GM23338 (cell line): ENCODE results near the gene GOT2. TPM values are rescaled to one million over a fixed set of nuclear protein-coding genes. Genes with fewer than 3 reads are reported as not detected.

Source experiments
- ATAC-seq: fragments of 200-7000 bp; cut with Tn5 transposase; 3 replicates; pipeline ENCODE4 v1.9.1; 2020
- DNase-seq: peaks from one replicate; pipeline ENCODE4 v3.0.0-alpha.2; 2015; ENCODE audit warnings: low spot score
- H2AFZ ChIP-seq: fragments of 200-600 bp; sonication (generic); 2 replicates; pipeline ENCODE4 v1.8.0; 2016; ENCODE audit warnings: antibody characterized with exemption, mild to moderate bottlenecking, moderate library complexity
- H3F3A ChIP-seq: fragments of 200-600 bp; sonication (generic); replicated peaks from 2 replicates; pipeline ENCODE4 v1.8.0; 2017; ENCODE audit warnings: antibody characterized with exemption, mixed run types, low read depth
- H3K27ac ChIP-seq: fragments of 200-600 bp; sonication (generic); 2 replicates; pipeline ENCODE4 v1.6.1; 2016; ENCODE audit warnings: low read depth
- H3K27me3 ChIP-seq: fragments of 200-600 bp; sonication (generic); 2 replicates; pipeline ENCODE4 v1.8.0; 2016; ENCODE audit warnings: mild to moderate bottlenecking, mixed run types, moderate library complexity; ENCODE audit not compliant: insufficient read depth
- H3K36me3 ChIP-seq: fragments of 200-600 bp; sonication (generic); 2 replicates; pipeline ENCODE4 v1.8.0; 2016; ENCODE audit warnings: mild to moderate bottlenecking; ENCODE audit not compliant: insufficient read depth
- H3K4me1 ChIP-seq: fragments of 200-600 bp; sonication (generic); 2 replicates; pipeline ENCODE4 v1.8.0; 2016; ENCODE audit warnings: mild to moderate bottlenecking, moderate library complexity; ENCODE audit not compliant: insufficient read depth
- H3K4me2 ChIP-seq: fragments of 200-600 bp; sonication (generic); 2 replicates; pipeline ENCODE4 v1.7.1; 2017; ENCODE audit warnings: mixed run types
- H3K4me3 ChIP-seq: fragments of 200-600 bp; sonication (generic); 2 replicates; pipeline ENCODE4 v1.6.1; 2016; ENCODE audit warnings: mixed run types
- H3K79me2 ChIP-seq: fragments of 200-600 bp; sonication (generic); replicated peaks from 2 replicates; pipeline ENCODE4 v1.8.0; 2017; ENCODE audit warnings: mild to moderate bottlenecking; ENCODE audit not compliant: insufficient read depth
- H3K9me2 ChIP-seq: fragments of 200-600 bp; sonication (generic); 2 replicates; pipeline ENCODE4 v1.8.0; 2017; ENCODE audit not compliant: insufficient read depth
- H4K20me1 ChIP-seq: fragments of 200-600 bp; sonication (generic); replicated peaks from 2 replicates; pipeline ENCODE4 v1.8.0; 2017; ENCODE audit warnings: mild to moderate bottlenecking; ENCODE audit not compliant: insufficient read depth
- H3K27ac Mint-ChIP-seq: 2 replicates; pipeline ENCODE4 v1.8.0; 2020; ENCODE audit warnings: inconsistent platforms, mild to moderate bottlenecking, moderate library complexity, mixed read lengths
- H3K27me3 Mint-ChIP-seq: 3 replicates; pipeline ENCODE4 v1.8.0; 2022; ENCODE audit warnings: low read depth, mild to moderate bottlenecking, moderate library complexity, mixed read lengths, inconsistent platforms; ENCODE audit not compliant: insufficient read depth, poor library complexity
- H3K36me3 Mint-ChIP-seq: 3 replicates; pipeline ENCODE4 v1.8.0; 2021; ENCODE audit warnings: low read depth, mild to moderate bottlenecking, inconsistent platforms, moderate library complexity, mixed read lengths
- H3K4me1 Mint-ChIP-seq: 3 replicates; pipeline ENCODE4 v1.8.0; 2020; ENCODE audit warnings: mild to moderate bottlenecking, inconsistent platforms, mixed read lengths
- H3K4me3 Mint-ChIP-seq: 3 replicates; pipeline ENCODE4 v1.8.0; 2021; ENCODE audit warnings: moderate library complexity, mild to moderate bottlenecking, inconsistent platforms, mixed read lengths
- H3K9me3 Mint-ChIP-seq: 3 replicates; pipeline ENCODE4 v1.8.0; 2020; ENCODE audit warnings: moderate library complexity, mild to moderate bottlenecking, inconsistent platforms, mixed read lengths
- CREB1 ChIP-seq: fragments of 250-450 bp; sonication (Bioruptor Pico); IDR thresholded peaks from 2 replicates; pipeline ENCODE4 v1.5.0; 2020; ENCODE audit warnings: low read depth, mild to moderate bottlenecking, moderate library complexity
- EZH2 ChIP-seq: fragments of 200-600 bp; sonication (generic); IDR thresholded peaks from one replicate; pipeline ENCODE4 v1.8.0; 2017; ENCODE audit warnings: antibody characterized with exemption, mild to moderate bottlenecking, low read depth; ENCODE audit not compliant: unreplicated experiment
- EZH2phosphoT487 ChIP-seq: fragments of 200-600 bp; sonication (generic); IDR thresholded peaks from one replicate; pipeline ENCODE4 v1.8.1; 2018; ENCODE audit warnings: antibody characterized with exemption; ENCODE audit not compliant: unreplicated experiment
- JUNB ChIP-seq: IDR thresholded peaks from one replicate; pipeline ENCODE4 v1.6.1; 2016; ENCODE audit warnings: antibody characterized with exemption; ENCODE audit not compliant: unreplicated experiment
- NANOG ChIP-seq: IDR thresholded peaks from 2 replicates; pipeline ENCODE4 v1.6.1; 2016; ENCODE audit warnings: antibody characterized with exemption, borderline replicate concordance
- POLR2AphosphoS5 ChIP-seq: IDR thresholded peaks from 2 replicates; pipeline ENCODE4 v1.6.1; 2016; ENCODE audit warnings: antibody characterized with exemption, low read depth
- STAT1 ChIP-seq: IDR thresholded peaks from one replicate; pipeline ENCODE4 v1.6.1; 2016; ENCODE audit warnings: antibody characterized with exemption; ENCODE audit not compliant: unreplicated experiment
- ZNF114 ChIP-seq: fragments of 250-450 bp; sonication (Bioruptor Pico); IDR thresholded peaks from 2 replicates; pipeline ENCODE4 v1.5.0; 2020; ENCODE audit warnings: mild to moderate bottlenecking, moderate library complexity
- ZNF331 ChIP-seq: fragments of 250-450 bp; sonication (Bioruptor Pico); IDR thresholded peaks from 2 replicates; pipeline ENCODE4 v1.5.0; 2020; ENCODE audit warnings: low read depth, mild to moderate bottlenecking, moderate library complexity
- ZNF462 ChIP-seq: fragments of 250-450 bp; sonication (Bioruptor Pico); IDR thresholded peaks from 2 replicates; pipeline ENCODE4 v1.5.0; 2020; ENCODE audit warnings: mild to moderate bottlenecking, moderate library complexity
- polyA plus RNA-seq: library from polyadenylated mRNA; unstranded; fragments of >200 nt; fragmentation: Nextera tagmentation; extraction: Ambion mirVana; gene quantifications from 2 replicates; pipeline ENCODE4 v1.2.1, GENCODE V29; 2016
- total RNA-seq: library from RNA; depleted of rRNA; stranded (reverse); fragments of >200 nt; shearing (Covaris generic); gene quantifications from 2 replicates; pipeline ENCODE4 v1.2.3, GENCODE V29; 2014
- TF ChIP-seq, protein P1 (sequence below): IDR thresholded peaks from one replicate; pipeline ENCODE4 v1.6.1; 2018; ENCODE audit warnings: antibody characterized with exemption; ENCODE audit not compliant: unreplicated experiment
- TF ChIP-seq, protein P2 (sequence below): IDR thresholded peaks from 2 replicates; pipeline ENCODE4 v1.6.1; 2016; ENCODE audit warnings: antibody characterized with exemption
- TF ChIP-seq, protein P3 (sequence below), 2 experiments: fragments of 200-600 bp in 1 of 2; sonication (generic) in 1 of 2; conservative IDR thresholded peaks; 2 replicates each; pipeline versions ENCODE4 v1.5.1 to v1.6.1; 2016 to 2017; ENCODE audit warnings: antibody characterized with exemption in 2 of 2, low read depth in 2 of 2, mild to moderate bottlenecking in 2 of 2, moderate library complexity in 1 of 2

The GOT2 gene
- total and polyA plus RNA-seq, 2 experiments from 2014 or later = 133 to 205 TPM

DNA sequence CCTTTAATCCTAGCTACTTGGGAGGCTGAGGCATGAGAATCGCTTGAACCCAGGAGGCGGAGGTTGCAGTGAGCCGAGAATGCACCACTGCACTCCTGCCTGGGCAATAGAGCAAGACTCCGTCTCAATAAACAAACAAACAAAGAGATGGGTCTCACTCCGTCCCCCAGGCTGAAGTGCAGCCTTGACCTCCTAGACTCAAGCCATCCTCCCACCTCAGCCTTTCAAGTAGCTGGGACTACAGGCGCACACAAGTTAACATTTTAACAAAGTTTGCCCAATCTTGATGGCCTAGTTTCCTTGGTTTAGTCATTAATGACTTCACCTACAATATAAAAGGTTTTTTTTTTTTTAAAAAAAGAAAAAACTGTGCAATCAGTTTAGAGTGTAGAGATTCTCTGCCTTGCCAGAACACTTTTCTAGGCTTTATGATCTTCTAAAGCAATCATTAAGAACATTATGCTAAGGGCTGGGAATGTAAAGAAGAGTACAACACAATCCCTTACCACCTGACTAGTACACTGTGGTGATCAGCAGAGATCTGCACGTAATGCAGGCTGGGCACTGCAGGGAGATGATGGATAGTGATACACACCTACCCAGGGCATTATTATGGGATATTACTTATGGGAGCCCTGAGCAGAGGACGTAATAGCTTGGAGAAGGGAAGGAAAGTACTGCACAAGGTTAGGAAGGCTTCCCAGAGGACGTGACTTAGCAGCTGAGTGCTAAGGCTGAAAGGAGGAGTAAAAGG is 6.9 kb downstream of the GOT2 start:
- Mint-ChIP-seq H3K9me3 (no peaks in the 10 kb centered on the region), H3K36me3 (peaks cover 34% of the 10 kb centered on the region), H3K27ac (no peak overlapping the region), H3K4me3 (no peak overlapping the region), H3K4me1 (peaks cover 3% of the 10 kb centered on the region; the same call in 2 of the 3 replicates), H3K27me3 (peaks cover 1% of the 10 kb centered on the region)
- no peak for ATAC-seq
- Histone ChIP-seq H3K27me3 (no peaks in the 10 kb centered on the region), H4K20me1 (peaks cover 33% of the 10 kb centered on the region), H3K4me2 (no peak overlapping the region), H3K9me2 (no peaks in the 10 kb centered on the region), H3K27ac (0 out of 2 replicates have a peak overlapping the region, but pooled peaks have one; percentile 62), H3K36me3 (peaks cover 14% of the 10 kb centered on the region; the same call in 1 of the 2 replicates), H3F3A (no peaks in the 10 kb centered on the region), H3K4me3 (no peak overlapping the region), H3K4me1 (no peaks in the 10 kb centered on the region), H2AFZ (no peak overlapping the region), H3K79me2 (peaks cover 69% of the 10 kb centered on the region)
- DNase-seq = no peak
- TF ChIP-seq, protein P1, sequence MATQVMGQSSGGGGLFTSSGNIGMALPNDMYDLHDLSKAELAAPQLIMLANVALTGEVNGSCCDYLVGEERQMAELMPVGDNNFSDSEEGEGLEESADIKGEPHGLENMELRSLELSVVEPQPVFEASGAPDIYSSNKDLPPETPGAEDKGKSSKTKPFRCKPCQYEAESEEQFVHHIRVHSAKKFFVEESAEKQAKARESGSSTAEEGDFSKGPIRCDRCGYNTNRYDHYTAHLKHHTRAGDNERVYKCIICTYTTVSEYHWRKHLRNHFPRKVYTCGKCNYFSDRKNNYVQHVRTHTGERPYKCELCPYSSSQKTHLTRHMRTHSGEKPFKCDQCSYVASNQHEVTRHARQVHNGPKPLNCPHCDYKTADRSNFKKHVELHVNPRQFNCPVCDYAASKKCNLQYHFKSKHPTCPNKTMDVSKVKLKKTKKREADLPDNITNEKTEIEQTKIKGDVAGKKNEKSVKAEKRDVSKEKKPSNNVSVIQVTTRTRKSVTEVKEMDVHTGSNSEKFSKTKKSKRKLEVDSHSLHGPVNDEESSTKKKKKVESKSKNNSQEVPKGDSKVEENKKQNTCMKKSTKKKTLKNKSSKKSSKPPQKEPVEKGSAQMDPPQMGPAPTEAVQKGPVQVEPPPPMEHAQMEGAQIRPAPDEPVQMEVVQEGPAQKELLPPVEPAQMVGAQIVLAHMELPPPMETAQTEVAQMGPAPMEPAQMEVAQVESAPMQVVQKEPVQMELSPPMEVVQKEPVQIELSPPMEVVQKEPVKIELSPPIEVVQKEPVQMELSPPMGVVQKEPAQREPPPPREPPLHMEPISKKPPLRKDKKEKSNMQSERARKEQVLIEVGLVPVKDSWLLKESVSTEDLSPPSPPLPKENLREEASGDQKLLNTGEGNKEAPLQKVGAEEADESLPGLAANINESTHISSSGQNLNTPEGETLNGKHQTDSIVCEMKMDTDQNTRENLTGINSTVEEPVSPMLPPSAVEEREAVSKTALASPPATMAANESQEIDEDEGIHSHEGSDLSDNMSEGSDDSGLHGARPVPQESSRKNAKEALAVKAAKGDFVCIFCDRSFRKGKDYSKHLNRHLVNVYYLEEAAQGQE = no peak
- TF ChIP-seq POLR2AphosphoS5 (no peak), ZNF462 (CRISPR knock-in tag) (no peak), ZNF114 (CRISPR knock-in tag) (no peak), ZNF331 (CRISPR knock-in tag) (no peak), EZH2 (no peak), CREB1 (CRISPR knock-in tag) (no peak), JUNB (no peak), EZH2phosphoT487 (no peak), NANOG (no peak), STAT1 (no peak)
- TF ChIP-seq, protein P2, sequence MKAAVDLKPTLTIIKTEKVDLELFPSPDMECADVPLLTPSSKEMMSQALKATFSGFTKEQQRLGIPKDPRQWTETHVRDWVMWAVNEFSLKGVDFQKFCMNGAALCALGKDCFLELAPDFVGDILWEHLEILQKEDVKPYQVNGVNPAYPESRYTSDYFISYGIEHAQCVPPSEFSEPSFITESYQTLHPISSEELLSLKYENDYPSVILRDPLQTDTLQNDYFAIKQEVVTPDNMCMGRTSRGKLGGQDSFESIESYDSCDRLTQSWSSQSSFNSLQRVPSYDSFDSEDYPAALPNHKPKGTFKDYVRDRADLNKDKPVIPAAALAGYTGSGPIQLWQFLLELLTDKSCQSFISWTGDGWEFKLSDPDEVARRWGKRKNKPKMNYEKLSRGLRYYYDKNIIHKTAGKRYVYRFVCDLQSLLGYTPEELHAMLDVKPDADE = no peak
- TF ChIP-seq, protein P3, sequence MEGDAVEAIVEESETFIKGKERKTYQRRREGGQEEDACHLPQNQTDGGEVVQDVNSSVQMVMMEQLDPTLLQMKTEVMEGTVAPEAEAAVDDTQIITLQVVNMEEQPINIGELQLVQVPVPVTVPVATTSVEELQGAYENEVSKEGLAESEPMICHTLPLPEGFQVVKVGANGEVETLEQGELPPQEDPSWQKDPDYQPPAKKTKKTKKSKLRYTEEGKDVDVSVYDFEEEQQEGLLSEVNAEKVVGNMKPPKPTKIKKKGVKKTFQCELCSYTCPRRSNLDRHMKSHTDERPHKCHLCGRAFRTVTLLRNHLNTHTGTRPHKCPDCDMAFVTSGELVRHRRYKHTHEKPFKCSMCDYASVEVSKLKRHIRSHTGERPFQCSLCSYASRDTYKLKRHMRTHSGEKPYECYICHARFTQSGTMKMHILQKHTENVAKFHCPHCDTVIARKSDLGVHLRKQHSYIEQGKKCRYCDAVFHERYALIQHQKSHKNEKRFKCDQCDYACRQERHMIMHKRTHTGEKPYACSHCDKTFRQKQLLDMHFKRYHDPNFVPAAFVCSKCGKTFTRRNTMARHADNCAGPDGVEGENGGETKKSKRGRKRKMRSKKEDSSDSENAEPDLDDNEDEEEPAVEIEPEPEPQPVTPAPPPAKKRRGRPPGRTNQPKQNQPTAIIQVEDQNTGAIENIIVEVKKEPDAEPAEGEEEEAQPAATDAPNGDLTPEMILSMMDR (conservative IDR thresholded peaks at IDR 0.05; ENCODE audit: low read depth in 2 of 2) = no peak
